A673 (cell line): ENCODE results near the gene GJE1. TPM values are rescaled to one million over a fixed set of nuclear protein-coding genes. Genes with fewer than 3 reads are reported as not detected.

Experiments used
- BruUV-seq: library from RNA; stranded (reverse); fragments of 400-500 nt; replicated peaks from 2 replicates; lab custom pipeline; 2021; lab: Mats Ljungman, UMichigan
- CTCF ChIA-PET: fragments of 300-600 bp; sonication (Branson Sonifier 250); formaldehyde crosslinking; loops from one replicate; lab custom pipeline; 2022; ENCODE audit warnings: antibody characterized with exemption; lab: Charles Lee
- POLR2A ChIA-PET: fragments of 300-600 bp; sonication (Branson Sonifier 250); formaldehyde crosslinking; loops from one replicate; lab custom pipeline; 2022; ENCODE audit warnings: antibody characterized with exemption; ENCODE audit not compliant: low non-redundant PET; lab: Charles Lee
- DNase-seq: peaks from one replicate; pipeline ENCODE4 v3.0.0-alpha.2; 2015; ENCODE audit warnings: low spot score
- H3K27ac ChIP-seq: fragments of 200-600 bp; sonication (generic); 2 replicates; pipeline ENCODE4 v1.5.1; 2016; ENCODE audit warnings: mixed run types, low read depth, mild to moderate bottlenecking, mixed read lengths, antibody characterized with exemption, low read length; ENCODE audit not compliant: poor library complexity, severe bottlenecking
- H3K27me3 ChIP-seq: fragments of 200-600 bp; sonication (generic); replicated peaks from 2 replicates; pipeline ENCODE4 v1.6.1; 2017; ENCODE audit warnings: mixed run types, low read depth, mild to moderate bottlenecking, mixed read lengths, antibody characterized with exemption, low read length; ENCODE audit not compliant: insufficient read depth, poor library complexity
- H3K36me3 ChIP-seq: fragments of 200-600 bp; sonication (generic); 2 replicates; pipeline ENCODE4 v1.6.1; 2016; ENCODE audit warnings: mixed run types, mild to moderate bottlenecking, mixed read lengths, antibody characterized with exemption, low read length; ENCODE audit not compliant: insufficient read depth, poor library complexity, severe bottlenecking
- H3K4me1 ChIP-seq: fragments of 200-600 bp; sonication (generic); 2 replicates; pipeline ENCODE4 v1.6.1; 2017; ENCODE audit warnings: mixed run types, mild to moderate bottlenecking, mixed read lengths, antibody characterized with exemption, low read length; ENCODE audit not compliant: insufficient read depth, poor library complexity, severe bottlenecking
- H3K4me3 ChIP-seq: fragments of 200-600 bp; sonication (generic); 2 replicates; pipeline ENCODE4 v1.5.1; 2016; ENCODE audit warnings: low read depth, mixed run types, mild to moderate bottlenecking, mixed read lengths, low read length; ENCODE audit not compliant: poor library complexity, severe bottlenecking
- H3K9me3 ChIP-seq: fragments of 200-600 bp; sonication (generic); 2 replicates; pipeline ENCODE4 v1.6.1; 2016; ENCODE audit warnings: mixed run types, low read depth, mild to moderate bottlenecking, mixed read lengths, antibody characterized with exemption, low read length; ENCODE audit not compliant: poor library complexity, severe bottlenecking
- CTCF ChIP-seq: fragments of 300-800, 200-600 bp; sonication (generic); conservative IDR thresholded peaks from 2 replicates; pipeline ENCODE4 v1.5.1; 2017; ENCODE audit warnings: low read depth, mild to moderate bottlenecking, antibody characterized with exemption, low read length, moderate library complexity, mixed read lengths
- EZH2 ChIP-seq: fragments of 200-600 bp; sonication (generic); IDR thresholded peaks from 2 replicates; pipeline ENCODE4 v1.6.1; 2017; ENCODE audit warnings: borderline replicate concordance, low read depth, mild to moderate bottlenecking, mixed read lengths, antibody characterized with exemption, low read length; ENCODE audit not compliant: poor library complexity, severe bottlenecking
- intact Hi-C: fragments of 100-400 bp; cut with micrococcal nuclease; formaldehyde crosslinking; loops from one replicate; pipeline ENCODE4 v1.10.0; 2022; ENCODE audit not compliant: unreplicated experiment
- total RNA-seq: library from RNA; stranded (reverse); gene quantifications from 2 replicates; pipeline ENCODE4 v1.2.3, GENCODE V29; 2021

GJE1 gene
- total RNA-seq, 1 experiment from 2014 or later: not detected

- Histone ChIP-seq H3K9me3 (no peaks in the 10 kb centered on the region), H3K4me3 (no peak overlapping the region), H3K36me3 (peaks cover 9% of the 10 kb centered on the region), H3K4me1 (no peaks in the 10 kb centered on the region), H3K27me3 (no peaks in the 10 kb centered on the region), H3K27ac (no peak overlapping the region)
- CTCF ChIA-PET: no interaction called here
- TF ChIP-seq CTCF (no peak), EZH2 (no peak)
- no TSS peak for BruUV-seq
- intact Hi-C loops: no loop called here
- POLR2A ChIA-PET: no interaction called here
- no peak for DNase-seq
These were observed 30.1 kb downstream of the GJE1 start for GRCh38 chr6:142162780-142163179.

GRCh38 chr6:142165227-142165626 is 32.5 kb downstream of the GJE1 start:
- Histone ChIP-seq H3K36me3 (peaks cover 13% of the 10 kb centered on the region), H3K9me3 (no peaks in the 10 kb centered on the region), H3K27me3 (no peaks in the 10 kb centered on the region), H3K27ac (no peak overlapping the region), H3K4me1 (no peaks in the 10 kb centered on the region), H3K4me3 (no peak overlapping the region)
- TF ChIP-seq EZH2: no peak
- no peak for TF ChIP-seq CTCF
- no peak for DNase-seq
- ChIA-PET POLR2A (interaction anchor here (0.7 kb wide), 1 partner anchor 22 kb away, joined by 3 read pairs; no protein-coding TSS in a partner anchor), CTCF (no interaction called here)
- no TSS peak for BruUV-seq
- intact Hi-C loops: no loop called here

- intact Hi-C loops: no loop called here
- H3K27ac ChIP-seq: no peak overlapping the region
- no peak for TF ChIP-seq CTCF
- TF ChIP-seq EZH2: no peak
These were observed 34.3 kb downstream of the GJE1 start for GRCh38 chr6:142167071-142167470.

More at GRCh38 chr6:142167071-142167470, 34.3 kb downstream of the GJE1 start:
- ChIA-PET CTCF (no interaction called here), POLR2A (no interaction called here)
- DNase-seq: no peak
- H3K36me3 ChIP-seq: peaks cover 23% of the 10 kb centered on the region
- H3K4me1 ChIP-seq: no peaks in the 10 kb centered on the region
- H3K9me3 ChIP-seq: no peaks in the 10 kb centered on the region
- no peaks in the 10 kb centered on the region for H3K27me3 ChIP-seq
- H3K4me3 ChIP-seq: no peak overlapping the region
- BruUV-seq: no TSS peak
